Left lobe of liver (tissue), 2 donors: ENCODE results near the gene ALDH7A1. TPM values are rescaled to one million over a fixed set of nuclear protein-coding genes. Genes with fewer than 3 reads are reported as not detected.
"Not testable (repeated sequence)": the region's sequence is repeated elsewhere in the genome, so short reads cannot be mapped to it uniquely, and the experiment has no call there.

Source experiments
- ATAC-seq: fragments of 200-7000 bp; cut with Tn5 transposase; one replicate; pipeline ENCODE4 v1.9.1; 2020; ENCODE audit warnings: mild to moderate bottlenecking, moderate library complexity
- DNase-seq: peaks from one replicate; pipeline ENCODE4 v3.0.0-alpha.2; 2020; ENCODE audit warnings: low spot score
- total RNA-seq: library from RNA; stranded (reverse); gene quantifications from one replicate; pipeline ENCODE4 v1.2.1, GENCODE V29; 2021
- donor health status: DM: no; HTN: no; CAD: no; lungs with moderate emphysema.
- donor health status: DM: no; HTN: yes; CAD: no.

ALDH7A1 gene
- total RNA-seq, 1 donor from 2014 or later: 128 TPM

DNA sequence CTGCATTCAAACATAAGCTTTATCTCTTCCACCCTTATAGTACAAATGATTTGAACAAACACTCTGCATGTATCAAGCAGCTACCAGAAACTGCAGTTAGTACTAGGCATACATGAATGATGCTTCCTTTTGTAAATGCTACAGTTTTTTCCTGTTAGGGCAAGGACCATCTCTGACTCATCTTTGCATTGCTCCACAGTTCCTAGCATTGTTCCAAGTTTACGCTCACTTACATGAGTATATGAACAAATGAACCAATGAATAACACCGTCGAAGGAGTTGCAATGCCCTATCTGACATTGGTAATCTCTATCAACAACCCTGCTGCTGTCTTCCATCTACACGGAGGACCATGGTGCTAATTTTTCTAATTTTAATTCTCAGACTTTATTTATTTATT, 2.1 kb upstream of the ALDH7A1 start:
- ATAC-seq (no peak), DNase-seq (peak; percentile 1)

DNA sequence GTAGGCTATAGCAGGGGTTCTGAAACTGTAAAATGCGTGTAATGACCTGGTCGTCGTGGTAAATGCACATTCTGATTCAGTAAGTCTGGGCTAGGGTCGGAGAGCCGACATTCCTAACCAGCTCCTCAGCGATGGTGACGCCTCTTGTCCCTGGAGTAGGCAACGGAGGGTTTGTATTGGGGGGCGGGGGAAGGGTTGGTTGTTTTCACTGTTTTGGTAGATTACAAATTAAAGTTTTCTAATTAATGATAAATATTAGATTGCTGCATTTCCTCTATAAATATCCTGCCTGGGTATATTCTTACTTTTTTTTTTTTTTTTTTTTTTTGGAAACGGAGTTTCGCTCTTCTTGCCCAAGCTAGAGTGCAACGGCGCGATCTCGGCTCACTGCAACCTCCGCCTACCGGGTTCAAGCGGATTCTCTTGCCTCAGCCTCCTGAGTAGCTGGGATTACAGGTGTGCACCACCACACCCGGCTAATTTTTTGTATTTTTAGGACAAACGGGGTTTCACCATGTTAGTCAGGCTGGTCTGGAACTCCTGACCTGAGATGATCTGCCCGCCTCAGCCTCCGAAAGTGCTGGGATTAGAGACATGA, 566 bp upstream of the ALDH7A1 start:
- ATAC-seq: peak; percentile 39
- DNase-seq: no peak

DNA sequence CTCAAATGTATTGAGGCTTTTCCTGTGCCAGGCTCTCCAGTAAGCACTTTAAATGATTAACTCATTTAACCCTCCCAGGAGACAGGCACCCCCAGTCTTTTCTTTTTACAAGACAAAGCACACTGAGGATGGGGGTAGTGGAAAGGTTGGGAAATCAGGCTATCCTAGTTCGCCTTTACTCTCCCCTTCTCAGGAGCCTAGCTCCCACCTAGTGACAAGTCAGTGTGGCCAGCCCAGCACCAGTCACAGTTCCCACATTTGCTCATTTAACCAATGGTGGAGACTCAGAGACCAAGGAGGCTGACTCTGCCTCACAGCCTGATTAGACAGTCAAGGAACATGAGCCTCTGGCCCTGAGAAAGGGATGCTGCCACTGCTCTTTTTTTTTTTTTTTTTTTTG, 3.5 kb downstream of the ALDH7A1 start:
- no peak for DNase-seq
- no peak for ATAC-seq

DNA sequence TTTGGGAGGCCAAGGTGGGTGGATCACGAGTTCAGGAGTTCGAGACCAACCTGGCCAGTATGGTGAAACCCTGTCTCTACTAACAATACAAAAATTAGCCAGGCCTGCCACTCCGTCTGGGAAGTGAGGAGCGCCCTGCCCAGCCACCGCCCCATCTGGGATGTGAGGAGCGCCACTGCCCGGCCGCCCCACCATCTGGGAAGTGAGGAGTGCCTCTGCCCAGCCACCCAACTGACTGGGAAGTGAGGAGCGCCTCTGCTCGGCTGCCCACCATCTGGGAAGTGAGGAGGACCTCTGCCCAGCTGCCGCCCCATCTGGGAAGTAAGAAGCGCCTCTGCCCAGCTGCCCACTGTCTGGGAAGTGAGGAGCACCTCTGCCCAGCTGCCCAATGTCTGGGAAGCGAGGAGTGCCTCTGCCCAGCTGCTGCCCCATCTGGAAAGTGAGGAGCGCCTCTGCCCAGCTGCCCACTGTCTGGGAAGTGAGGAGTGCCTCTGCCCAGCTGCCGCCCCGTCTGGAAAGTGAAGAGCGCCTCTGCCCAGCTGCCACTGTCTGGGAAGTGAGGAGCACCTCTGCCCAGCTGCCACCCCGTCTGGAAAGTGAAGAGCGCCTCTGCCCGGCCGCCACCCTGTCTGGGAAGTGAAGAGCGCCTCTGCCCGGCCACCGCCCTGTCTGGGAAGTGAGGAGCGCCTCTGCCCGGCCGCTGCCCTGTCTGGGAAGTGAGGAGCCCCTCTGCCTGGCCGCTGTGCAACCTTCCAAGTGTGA, 5.3 kb downstream of the ALDH7A1 start:
- ATAC-seq: no peak

DNA sequence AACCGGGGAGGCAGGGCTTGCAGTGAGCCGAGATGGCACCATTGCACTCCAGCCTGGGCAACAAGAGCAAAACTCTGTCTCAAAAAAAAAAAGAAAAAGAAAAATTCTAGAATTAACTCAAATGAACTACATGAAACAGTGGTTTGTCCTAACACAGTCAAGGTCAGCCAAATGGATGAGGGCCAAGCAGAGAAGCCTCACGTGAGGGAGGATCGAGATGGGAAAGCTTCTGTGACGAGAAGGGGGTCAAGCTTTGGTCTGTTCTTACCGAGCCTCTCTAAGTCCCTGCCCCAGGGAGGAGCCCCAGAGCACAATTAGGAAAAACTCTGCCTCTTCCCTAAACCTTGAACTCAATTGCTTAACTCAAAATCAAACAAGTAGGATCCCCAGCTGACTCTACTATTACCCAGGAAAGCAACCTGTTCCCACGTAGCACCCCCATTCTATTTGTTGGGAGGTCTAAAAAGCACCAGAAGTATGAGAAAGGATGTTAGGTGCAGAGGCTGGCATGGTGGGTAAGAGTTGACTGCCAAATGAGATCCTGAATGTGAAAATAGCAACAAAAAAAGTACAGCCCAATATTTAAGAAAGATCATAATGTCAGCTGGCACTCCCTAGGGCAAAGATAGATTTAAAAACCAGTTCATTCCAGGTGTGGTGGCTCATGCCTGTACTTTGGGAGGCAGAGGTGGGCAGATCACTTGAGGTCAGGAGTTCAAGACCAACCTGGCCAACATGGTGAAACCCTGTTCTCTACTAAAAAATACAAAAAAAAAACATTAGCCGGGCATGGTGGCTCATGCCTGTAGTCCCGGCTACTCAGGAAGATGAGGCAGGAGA, 7.2 kb downstream of the ALDH7A1 start:
- ATAC-seq (peak; percentile 93), DNase-seq (peak; percentile 57)

More for the DNA sequence above, 5.3 kb downstream of the ALDH7A1 start:
- no peak for DNase-seq

DNA sequence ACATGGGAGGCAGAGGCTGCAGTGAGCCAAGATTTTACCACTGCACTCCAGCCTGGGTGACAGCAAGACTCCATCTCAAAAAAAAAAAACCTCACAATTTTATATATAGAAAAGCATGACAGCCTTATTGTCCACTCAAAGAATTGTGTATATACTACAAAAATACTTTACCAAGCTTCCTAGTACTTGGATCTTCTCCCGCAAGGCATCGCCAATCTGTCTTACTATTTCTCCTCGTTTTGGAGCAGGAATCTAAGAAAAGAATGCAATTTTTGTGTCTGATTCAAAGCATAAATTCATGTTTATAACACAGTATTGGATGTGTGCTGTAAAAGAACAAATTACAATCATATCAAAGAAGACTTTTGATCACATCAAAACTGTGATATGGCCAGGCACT, 11.3 kb downstream of the ALDH7A1 start:
- ATAC-seq (no peak), DNase-seq (no peak)

DNA sequence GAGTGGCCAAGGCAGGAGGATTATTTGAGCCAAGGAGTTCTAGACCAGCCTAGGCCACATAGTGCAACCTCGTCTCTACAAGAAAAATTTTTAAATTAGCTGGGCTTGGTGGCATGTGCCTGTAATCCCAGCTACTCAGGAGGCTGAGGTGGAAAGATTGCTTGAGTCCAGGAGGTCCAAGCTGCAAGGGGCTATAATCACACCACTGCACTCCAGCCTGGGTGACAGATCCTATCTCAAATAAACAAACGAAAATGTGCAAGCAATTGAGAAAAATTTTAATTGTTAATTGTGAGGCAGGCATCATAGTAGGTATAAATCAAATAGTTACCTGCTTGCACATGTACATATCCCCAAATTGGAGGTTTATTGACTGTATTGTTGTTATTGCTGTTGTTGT, 15.3 kb downstream of the ALDH7A1 start:
- DNase-seq: no peak
- ATAC-seq: no peak

DNA sequence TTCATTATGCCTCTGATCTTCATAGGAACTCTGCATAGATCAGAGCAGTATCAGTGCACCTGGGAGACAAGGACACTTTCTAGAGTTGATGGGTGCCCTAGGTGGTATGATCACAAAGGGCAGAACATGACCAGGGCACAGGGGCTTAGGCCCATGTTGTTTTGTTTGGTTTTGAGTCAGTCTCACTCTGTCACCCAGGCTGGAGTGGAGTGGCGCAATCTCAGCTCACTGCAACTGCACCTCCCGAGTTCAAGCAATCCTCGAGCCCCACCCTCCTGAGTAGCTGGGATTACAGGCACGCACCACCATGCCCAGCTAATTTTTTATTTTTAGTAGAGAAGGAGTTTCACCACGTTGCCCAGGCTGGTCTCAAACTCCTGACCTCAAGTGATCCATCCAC, 17.6 kb downstream of the ALDH7A1 start:
- ATAC-seq (peak; percentile 54), DNase-seq (peak; percentile 40)

DNA sequence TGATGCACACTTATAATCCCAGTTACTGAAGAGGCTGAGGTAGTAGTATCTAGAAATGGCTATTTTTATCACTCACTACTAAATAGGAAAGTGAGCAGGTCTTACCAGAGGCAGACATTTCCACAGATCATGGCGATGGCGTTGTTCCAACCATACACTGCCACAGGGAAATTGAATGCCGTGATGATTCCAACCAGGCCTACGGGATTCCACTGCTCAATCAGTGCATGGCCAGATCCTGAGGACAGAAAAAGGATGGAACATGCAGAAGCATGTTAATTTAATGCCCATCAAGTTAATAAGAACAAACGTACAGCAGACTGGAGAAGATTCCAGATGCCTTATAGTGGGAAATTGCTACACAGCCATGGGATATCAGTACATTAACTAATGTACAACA, 18.0 kb downstream of the ALDH7A1 start:
- ATAC-seq (no peak), DNase-seq (peak; percentile 28)

DNA sequence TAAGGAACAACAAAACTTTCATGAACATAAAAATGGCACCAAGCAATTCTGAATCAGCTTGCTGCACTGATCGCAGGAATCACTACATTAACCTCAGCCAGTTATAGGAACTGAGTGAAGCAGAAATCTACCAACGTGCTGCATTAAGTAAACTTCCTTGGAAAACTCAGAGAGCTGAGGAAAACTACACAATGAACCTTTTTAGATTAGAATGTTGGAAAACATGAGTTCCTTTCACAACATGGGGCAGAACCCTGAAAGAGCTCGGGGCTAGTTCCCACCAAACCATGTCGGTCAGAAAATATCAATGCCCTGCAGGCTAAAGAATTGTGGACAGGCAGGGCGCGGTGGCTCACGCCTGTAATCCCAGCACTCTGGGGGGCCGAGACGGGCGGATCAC, 19.4 kb downstream of the ALDH7A1 start:
- DNase-seq (peak; percentile 14), ATAC-seq (no peak)

DNA sequence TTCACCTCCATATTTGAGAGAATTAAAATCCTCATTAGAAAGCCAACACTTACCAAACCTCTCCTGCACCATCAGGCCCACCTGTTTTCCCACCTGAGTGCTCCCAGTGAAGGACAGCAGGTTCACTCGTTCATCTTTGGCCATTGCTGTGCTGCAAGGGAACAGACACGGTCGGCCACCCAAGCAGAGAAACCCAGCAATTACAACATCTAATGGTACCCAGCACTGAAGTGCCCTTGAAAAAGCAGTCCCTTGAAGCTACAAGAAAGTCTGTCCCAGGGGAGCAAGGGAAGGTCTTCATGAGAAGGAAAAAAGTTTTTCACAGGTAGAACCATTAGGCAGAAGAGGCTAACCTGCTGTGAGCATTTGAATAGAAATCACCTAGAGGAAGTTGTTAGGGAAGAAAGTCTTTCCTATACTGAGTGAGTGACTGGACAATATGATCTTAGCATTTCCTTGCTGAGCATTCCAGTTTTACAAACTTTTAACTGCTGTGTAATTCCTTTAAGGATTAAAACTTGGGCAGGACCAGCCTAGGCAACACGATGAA, 26.7 kb downstream of the ALDH7A1 start:
- no peak for DNase-seq
- no peak for ATAC-seq

DNA sequence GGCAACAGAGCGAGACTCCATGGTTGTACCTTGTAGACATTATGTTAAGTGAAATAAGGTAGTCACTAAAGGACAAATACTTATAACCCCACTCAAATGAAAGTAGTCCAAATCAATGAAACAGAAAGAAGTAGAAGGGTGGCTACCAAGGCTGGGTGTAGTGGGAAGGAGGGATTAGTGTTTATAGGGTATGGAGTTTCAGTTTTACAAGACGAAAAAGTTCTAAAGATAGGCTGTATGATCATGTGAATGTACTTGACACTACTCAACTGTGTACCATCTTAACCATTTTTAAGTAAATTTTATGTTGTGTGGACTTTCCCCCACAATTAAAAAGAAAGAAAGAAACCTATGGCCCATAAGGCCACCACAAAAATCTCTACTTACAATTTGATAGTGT, 32.2 kb downstream of the ALDH7A1 start:
- ATAC-seq (no peak), DNase-seq (no peak)

DNA sequence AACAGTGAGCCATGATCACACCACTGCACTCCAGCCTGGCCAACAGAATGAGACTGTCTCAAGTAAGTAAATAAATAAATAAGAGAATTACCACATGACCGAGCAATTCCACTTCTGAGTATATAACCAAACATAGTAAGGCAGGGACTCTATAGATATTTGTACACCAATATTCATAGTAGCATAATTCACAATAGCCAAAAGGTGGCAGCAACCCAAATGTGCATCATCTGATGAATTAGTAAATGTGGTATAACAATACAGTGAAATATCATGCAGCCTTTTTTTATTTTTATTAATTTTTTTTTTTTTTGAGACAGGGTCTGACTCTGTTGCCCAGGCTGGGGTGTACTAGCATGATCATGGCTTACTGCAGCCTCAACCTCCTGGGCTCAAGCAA, 33.1 kb downstream of the ALDH7A1 start:
- ATAC-seq (no peak), DNase-seq (no peak)

DNA sequence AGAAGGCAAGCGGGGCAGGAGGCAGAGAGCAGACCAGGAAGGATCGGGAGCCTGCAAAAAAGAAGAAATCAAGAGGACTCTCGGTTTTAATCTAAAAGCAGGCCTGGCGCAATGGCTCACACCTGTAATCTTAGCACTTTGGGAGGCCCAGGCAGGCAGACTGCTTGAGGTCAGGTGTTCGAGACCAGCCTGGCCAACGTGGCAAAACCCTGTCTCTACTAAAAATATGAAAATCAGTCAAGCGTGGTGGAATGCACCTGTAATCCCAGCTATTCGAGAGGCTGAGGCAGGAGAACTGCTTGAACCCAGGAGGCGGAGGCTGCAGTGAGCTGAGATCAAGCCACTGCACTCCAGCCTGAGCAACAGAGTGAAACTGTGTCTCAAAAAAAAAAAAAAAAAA, 39.9 kb downstream of the ALDH7A1 start:
- not testable (repeated sequence) for ATAC-seq

DNA sequence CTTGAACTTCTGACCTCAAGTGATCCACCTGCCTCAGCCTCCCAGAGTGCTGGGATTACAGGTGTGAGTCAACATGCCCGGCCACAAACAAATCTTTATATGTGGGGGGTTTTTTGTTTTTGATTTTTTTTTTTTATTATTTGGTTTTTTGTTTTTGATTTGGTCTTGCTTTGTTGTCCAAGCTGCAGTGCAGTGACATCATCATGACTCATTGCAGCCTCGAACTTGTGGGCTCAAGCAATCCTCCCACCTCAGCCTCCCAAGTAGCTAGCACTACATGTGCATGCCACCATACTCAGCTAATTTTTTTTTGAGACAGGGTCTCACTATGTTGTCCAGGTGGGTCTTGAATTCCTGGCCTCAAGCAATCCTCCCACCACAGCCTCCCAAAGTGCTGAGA, 42.4 kb downstream of the ALDH7A1 start:
- DNase-seq (no peak), ATAC-seq (no peak)

More for the DNA sequence above, 39.9 kb downstream of the ALDH7A1 start:
- DNase-seq: peak; percentile 19

DNA sequence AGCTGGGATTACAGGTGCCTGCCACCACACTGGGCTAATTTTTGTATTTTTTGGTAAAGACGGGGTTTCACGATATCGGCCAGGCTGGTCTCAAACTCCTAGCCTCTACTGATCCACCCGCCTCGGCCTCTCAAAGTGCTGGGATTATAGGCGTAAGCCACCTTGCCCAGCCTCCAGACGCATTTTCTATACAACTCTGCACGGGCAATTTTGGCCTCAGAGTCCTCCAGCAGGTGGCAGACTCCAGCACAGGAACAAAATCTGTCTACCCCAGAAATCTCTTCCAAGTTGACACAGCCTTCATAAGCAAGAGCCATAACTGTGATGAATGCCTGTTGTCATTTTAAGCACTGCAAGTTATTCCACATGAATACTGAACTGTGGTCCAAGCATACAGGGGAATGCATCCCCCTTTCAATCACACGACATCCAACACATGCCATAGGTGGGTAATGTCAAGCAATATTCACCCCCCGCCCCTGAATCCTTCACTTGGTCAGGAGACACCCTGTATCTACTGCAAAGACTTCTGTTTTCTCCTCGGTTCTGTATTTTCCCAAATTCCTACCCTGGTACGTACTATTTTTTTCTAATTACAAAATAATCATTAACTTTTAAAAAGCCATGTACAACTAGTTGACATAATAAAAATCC, 50.8 kb downstream of the ALDH7A1 start:
- ATAC-seq (peak; percentile 59), DNase-seq (no peak)

DNA sequence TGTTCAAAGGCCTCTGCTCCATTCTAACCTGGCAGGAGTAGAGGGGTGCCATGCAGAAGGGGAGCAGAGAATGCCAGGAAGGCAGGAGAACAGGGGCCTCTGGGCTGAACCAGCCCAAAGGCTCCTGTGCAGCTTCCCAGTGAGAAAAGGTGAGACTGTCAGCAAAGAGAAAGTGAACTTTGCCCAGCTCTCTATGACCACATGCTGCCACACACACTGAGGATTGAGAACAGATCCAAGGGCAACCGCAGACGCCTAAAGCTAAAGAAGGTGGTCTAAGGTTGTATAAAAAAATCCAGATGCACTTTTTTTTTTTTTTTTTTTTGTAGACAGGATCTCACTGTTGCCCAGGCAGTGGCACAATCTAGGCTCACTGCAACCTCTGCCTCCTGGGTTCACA, 51.4 kb downstream of the ALDH7A1 start:
- peak; percentile 89 for ATAC-seq

DNA sequence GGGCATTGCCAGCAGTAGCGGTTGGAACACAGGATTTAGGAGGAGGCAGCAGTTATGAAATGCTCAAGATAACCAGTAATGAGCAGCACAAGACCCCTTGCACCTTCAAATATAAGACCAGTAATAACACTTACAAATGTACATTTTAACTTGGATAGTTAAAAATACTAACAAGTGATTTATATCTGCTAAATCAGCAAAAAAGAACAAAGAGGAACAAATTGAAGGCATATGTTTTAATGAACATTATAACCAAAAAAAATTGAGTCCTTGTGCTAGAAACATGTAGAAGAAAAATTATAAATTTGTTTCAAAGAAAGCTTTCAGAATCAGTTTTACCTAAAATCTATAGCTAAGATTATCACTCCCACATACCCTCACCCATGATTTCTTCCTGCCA, 52.0 kb downstream of the ALDH7A1 start:
- DNase-seq (no peak), ATAC-seq (no peak)

More for the DNA sequence above, 51.4 kb downstream of the ALDH7A1 start:
- DNase-seq: peak; percentile 68

DNA sequence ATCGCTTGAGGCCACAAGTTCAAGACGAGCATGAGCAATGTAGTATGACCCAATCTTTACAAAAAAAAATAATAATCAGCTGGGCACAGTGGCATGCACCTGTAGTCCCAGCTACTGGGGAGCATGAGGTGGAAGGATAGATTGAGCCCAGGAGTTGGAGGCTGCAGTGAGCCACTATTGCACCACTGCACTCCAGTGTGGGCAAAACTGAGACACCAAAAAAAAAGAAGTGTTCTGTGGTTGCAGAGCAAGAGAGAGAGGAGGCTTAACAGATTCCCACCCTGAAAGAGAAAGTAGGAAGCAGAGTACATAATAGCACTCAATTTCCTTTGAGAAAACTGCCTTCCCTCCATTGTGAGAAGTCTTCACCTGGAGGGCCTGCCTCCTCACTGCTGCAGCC, 52.6 kb downstream of the ALDH7A1 start:
- DNase-seq (no peak), ATAC-seq (no peak)

DNA sequence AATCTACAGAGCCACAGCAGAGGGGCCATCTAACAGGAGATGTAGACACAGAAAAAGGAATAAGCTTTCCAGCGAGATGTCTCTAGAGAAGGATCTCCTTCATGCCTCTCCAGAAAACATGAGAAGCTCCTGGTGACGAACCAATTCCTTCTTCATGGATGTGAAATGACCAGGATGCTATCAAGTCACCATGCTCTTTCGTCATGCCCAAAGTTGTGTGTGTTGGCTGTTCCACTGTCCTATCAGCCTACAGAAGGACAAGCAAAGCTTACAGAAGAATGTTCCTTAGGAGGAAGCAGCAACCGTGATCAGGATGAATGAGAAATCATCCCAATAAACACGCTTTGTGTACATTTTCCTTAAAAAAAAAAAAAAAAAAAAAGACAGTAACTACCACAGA, 54.4 kb downstream of the ALDH7A1 start:
- no peak for ATAC-seq
- DNase-seq: no peak

DNA sequence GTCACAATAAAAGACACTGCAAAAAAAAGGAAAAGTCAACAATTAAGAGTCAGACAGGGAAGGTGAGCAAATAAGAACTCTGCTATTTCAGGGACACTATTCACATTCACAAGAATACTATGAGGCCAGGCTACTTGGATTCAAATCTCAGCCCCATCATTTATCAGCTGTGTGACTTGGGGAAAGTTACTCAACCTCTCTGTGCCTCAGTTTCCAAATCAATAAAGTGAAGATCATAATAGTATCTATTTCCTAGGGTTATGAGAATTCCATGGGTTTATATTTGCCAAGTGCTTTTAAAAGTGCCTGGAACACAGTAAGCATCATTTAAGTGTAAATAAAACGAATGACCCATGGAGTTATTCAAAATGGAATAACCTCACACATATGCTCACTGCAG, 56.4 kb downstream of the ALDH7A1 start:
- no peak for ATAC-seq
- DNase-seq: no peak
